Measurements from ENCODE around the gene P2RY14. TPM values are rescaled to one million over a fixed set of nuclear protein-coding genes. Genes with fewer than 3 reads are reported as not detected.

P2RY14 gene
- 10 to 100 TPM in 1 of 4 donors, 1 to 10 TPM in 3; 2.2 to 12.8 (median 6.4) TPM for total RNA-seq

GRCh38 chr3:151278230-151278629 lies at the start of gene P2RY14:
TSS of gene P2RY14 (minus strand) at chr3:151278542. CDS start at chr3:151214316, 64,226 bp downstream.
- DNase-seq (ENCODE audit: low spot score): no peak

DNA sequence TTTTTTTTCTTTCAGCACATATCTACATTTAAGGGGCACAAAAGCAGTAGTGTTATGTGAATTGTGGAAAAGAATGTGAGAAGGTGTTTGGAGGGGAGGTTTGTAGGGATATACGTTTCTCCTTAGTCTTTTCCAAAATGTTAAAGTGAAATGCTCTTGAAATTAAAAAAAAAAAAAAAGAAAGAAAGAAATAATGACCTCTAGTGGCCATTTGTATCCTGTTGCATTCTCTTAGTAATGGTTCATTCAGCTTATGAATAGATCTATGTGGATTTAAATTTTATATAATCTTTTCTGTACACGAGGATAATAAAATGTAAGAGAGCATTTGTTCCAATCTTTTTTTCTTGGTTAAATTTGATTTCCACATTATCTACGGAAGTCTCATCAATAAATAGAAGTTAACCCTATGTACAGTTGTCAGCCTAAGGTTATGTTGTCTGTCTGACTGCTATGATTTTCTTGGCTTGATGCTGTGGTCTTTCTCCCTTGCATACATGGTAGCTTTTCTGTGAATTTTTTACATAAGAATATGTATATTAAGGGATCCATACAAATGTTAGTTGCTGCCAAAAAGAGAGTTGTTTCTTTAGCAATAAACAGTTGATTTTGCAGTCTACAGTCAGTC lies 49.3 kb upstream of the P2RY14 start:
- DNase-seq (ENCODE audit: low spot score): no peak
- TF ChIP-seq, protein P1, sequence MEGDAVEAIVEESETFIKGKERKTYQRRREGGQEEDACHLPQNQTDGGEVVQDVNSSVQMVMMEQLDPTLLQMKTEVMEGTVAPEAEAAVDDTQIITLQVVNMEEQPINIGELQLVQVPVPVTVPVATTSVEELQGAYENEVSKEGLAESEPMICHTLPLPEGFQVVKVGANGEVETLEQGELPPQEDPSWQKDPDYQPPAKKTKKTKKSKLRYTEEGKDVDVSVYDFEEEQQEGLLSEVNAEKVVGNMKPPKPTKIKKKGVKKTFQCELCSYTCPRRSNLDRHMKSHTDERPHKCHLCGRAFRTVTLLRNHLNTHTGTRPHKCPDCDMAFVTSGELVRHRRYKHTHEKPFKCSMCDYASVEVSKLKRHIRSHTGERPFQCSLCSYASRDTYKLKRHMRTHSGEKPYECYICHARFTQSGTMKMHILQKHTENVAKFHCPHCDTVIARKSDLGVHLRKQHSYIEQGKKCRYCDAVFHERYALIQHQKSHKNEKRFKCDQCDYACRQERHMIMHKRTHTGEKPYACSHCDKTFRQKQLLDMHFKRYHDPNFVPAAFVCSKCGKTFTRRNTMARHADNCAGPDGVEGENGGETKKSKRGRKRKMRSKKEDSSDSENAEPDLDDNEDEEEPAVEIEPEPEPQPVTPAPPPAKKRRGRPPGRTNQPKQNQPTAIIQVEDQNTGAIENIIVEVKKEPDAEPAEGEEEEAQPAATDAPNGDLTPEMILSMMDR (IDR thresholded peaks at IDR 0.05): no peak
- no peak for ATAC-seq (ENCODE audit: low FRiP score)

More at GRCh38 chr3:151278230-151278629, at the start of gene P2RY14:
- ATAC-seq (ENCODE audit: low FRiP score): no peak
- TF ChIP-seq, protein P1 (IDR thresholded peaks at IDR 0.05): no peak

- no peak for DNase-seq (ENCODE audit: low spot score)
- TF ChIP-seq, protein P1 (IDR thresholded peaks at IDR 0.05): no peak
Observed at GRCh38 chr3:151322511-151322910, 44.2 kb upstream of the P2RY14 start.

DNA sequence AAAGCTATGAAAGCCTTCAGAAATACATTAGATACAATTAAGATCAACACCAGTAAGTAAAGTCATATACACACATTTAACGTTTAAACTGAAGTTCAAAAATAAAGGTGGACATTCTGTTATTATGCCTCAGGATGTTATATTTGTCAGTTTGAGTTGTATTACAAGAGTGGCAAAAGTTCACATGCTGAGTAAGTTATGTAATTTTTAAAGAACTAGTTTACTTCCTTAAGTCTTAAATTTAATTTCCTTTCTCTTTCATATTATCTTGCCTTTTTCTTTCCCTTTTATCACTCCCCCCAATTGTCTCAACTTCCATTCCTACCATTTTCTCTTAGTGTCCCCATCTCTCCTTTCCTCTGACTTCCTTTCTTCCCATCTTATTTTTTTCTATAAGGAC lies 43.2 kb upstream of the P2RY14 start:
- no peak for DNase-seq (ENCODE audit: low spot score)
- TF ChIP-seq, protein P1 (IDR thresholded peaks at IDR 0.05): no peak
- ATAC-seq (ENCODE audit: low FRiP score): no peak

More at GRCh38 chr3:151322511-151322910, 44.2 kb upstream of the P2RY14 start:
- no peak for ATAC-seq (ENCODE audit: low FRiP score)

DNA sequence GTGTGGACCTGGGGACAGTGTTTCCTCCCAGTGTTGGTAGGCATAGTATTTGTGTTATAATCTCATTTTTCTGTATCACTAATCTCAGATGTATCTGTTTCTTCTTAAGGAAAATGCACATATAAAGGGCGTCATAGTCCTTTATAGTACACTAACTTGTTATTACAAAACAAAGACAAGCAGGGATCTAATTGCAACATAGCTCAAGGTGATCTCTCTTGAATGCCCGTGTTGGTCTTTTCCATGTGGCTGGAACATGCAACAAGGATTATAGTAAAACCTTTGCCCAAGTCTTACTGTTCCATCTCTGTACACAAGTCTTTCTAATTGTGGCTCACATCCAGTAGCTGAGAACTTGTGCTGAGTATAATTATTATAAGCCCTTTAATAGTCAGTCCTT lies 41.8 kb upstream of the P2RY14 start:
- no peak for ATAC-seq (ENCODE audit: low FRiP score)
- TF ChIP-seq, protein P1 (IDR thresholded peaks at IDR 0.05): no peak
- no peak for DNase-seq (ENCODE audit: low spot score)

- no peak for DNase-seq (ENCODE audit: low spot score)
- TF ChIP-seq, protein P1 (IDR thresholded peaks at IDR 0.05): no peak
- peak; percentile 64 for ATAC-seq (ENCODE audit: low FRiP score)
Observed at GRCh38 chr3:151319628-151320027, 41.3 kb upstream of the P2RY14 start.

- no peak for ATAC-seq (ENCODE audit: low FRiP score)
- no peak for DNase-seq (ENCODE audit: low spot score)
- TF ChIP-seq, protein P1 (IDR thresholded peaks at IDR 0.05): no peak
Observed at GRCh38 chr3:151318991-151319390, 40.6 kb upstream of the P2RY14 start.

Measured in omental fat pad (tissue), 4 donors.